Neuron (in vitro differentiated cells): ENCODE results near the gene BBS4.

Source experiments
- H2AFZ ChIP-seq: one replicate; pipeline ENCODE4 v1.6.1; 2013; ENCODE audit warnings: low read depth, mild to moderate bottlenecking, inconsistent platforms, low read length, moderate library complexity
- H3K27me3 ChIP-seq: one replicate; pipeline ENCODE4 v1.6.1; 2013; ENCODE audit warnings: low read length; ENCODE audit not compliant: insufficient read depth
- H3K36me3 ChIP-seq: one replicate; pipeline ENCODE4 v1.6.1; 2013; ENCODE audit warnings: low read length; ENCODE audit not compliant: insufficient read depth
- H3K4me1 ChIP-seq: one replicate; pipeline ENCODE4 v1.6.1; 2013; ENCODE audit warnings: low read length; ENCODE audit not compliant: insufficient read depth
- H3K4me3 ChIP-seq: 2 replicates; pipeline ENCODE4 v1.5.1; 2013; ENCODE audit warnings: mild to moderate bottlenecking, low read length, moderate library complexity
- H3K9me3 ChIP-seq: one replicate; pipeline ENCODE4 v1.6.1; 2013; ENCODE audit warnings: low read length

Gene BBS4

GRCh38 chr15:72751751-72752455 is 65.9 kb downstream of the BBS4 start:
- no peaks in the 10 kb centered on the region for H3K27me3 ChIP-seq
- H3K4me3 ChIP-seq = no peak overlapping the region
- peaks cover 2% of the 10 kb centered on the region for H3K9me3 ChIP-seq
- H3K36me3 ChIP-seq = peaks cover 47% of the 10 kb centered on the region
- H2AFZ ChIP-seq = no peak overlapping the region
- H3K4me1 ChIP-seq = no peaks in the 10 kb centered on the region

- no peak overlapping the region for H3K4me3 ChIP-seq
- peaks cover 56% of the 10 kb centered on the region for H3K36me3 ChIP-seq
- H2AFZ ChIP-seq = no peak overlapping the region
- H3K27me3 ChIP-seq = no peaks in the 10 kb centered on the region
- H3K9me3 ChIP-seq = no peaks in the 10 kb centered on the region
- no peaks in the 10 kb centered on the region for H3K4me1 ChIP-seq
Measured at GRCh38 chr15:72754096-72754495, 68.1 kb downstream of the BBS4 start.

GRCh38 chr15:72758182-72758581 is 72.2 kb downstream of the BBS4 start:
- H3K36me3 ChIP-seq = peaks cover 50% of the 10 kb centered on the region
- no peaks in the 10 kb centered on the region for H3K27me3 ChIP-seq
- no peaks in the 10 kb centered on the region for H3K4me1 ChIP-seq
- H3K9me3 ChIP-seq = no peaks in the 10 kb centered on the region
- no peak overlapping the region for H2AFZ ChIP-seq
- no peak overlapping the region for H3K4me3 ChIP-seq

GRCh38 chr15:72760590-72761260 is 74.7 kb downstream of the BBS4 start:
- H3K9me3 ChIP-seq = no peaks in the 10 kb centered on the region
- no peaks in the 10 kb centered on the region for H3K4me1 ChIP-seq
- peaks cover 40% of the 10 kb centered on the region for H3K36me3 ChIP-seq
- H3K4me3 ChIP-seq = no peak overlapping the region
- no peak overlapping the region for H2AFZ ChIP-seq
- no peaks in the 10 kb centered on the region for H3K27me3 ChIP-seq

- H2AFZ ChIP-seq = no peak overlapping the region
- H3K9me3 ChIP-seq = peaks cover 7% of the 10 kb centered on the region
- H3K27me3 ChIP-seq = no peaks in the 10 kb centered on the region
- no peak overlapping the region for H3K4me3 ChIP-seq
- H3K36me3 ChIP-seq = peaks cover 51% of the 10 kb centered on the region
- no peaks in the 10 kb centered on the region for H3K4me1 ChIP-seq
Measured at GRCh38 chr15:72764656-72765055, 78.6 kb downstream of the BBS4 start.

GRCh38 chr15:72766025-72766424 is 80.0 kb downstream of the BBS4 start:
- Histone ChIP-seq H3K4me1 (no peaks in the 10 kb centered on the region), H3K9me3 (peaks cover 7% of the 10 kb centered on the region), H3K36me3 (peaks cover 56% of the 10 kb centered on the region), H2AFZ (no peak overlapping the region), H3K27me3 (no peaks in the 10 kb centered on the region), H3K4me3 (no peak overlapping the region)

DNA sequence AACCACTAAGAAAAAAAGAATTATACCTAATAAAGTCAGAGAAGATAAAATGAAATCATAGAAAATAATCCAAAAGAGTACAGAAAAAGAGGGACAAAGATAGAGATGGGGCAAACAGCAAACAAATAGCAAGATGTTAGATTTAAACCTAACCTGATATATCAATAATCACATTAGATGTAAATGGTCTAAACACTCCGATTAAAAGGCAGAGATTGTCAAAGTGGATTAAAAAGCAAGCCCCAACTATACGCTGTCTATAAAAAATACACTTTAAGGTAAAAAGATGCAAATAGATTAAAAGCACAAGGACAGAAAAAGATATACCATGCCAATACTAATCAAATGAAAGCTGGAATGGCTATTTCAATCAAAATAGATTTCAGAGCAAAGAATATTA is 80.8 kb downstream of the BBS4 start:
- H2AFZ ChIP-seq = no peak overlapping the region
- H3K27me3 ChIP-seq = no peaks in the 10 kb centered on the region
- H3K4me1 ChIP-seq = no peaks in the 10 kb centered on the region
- no peak overlapping the region for H3K4me3 ChIP-seq
- peaks cover 62% of the 10 kb centered on the region for H3K36me3 ChIP-seq
- H3K9me3 ChIP-seq = peaks cover 7% of the 10 kb centered on the region

- Histone ChIP-seq H3K9me3 (peaks cover 7% of the 10 kb centered on the region), H3K27me3 (no peaks in the 10 kb centered on the region), H3K36me3 (peaks cover 71% of the 10 kb centered on the region), H2AFZ (no peak overlapping the region), H3K4me1 (no peaks in the 10 kb centered on the region), H3K4me3 (no peak overlapping the region)
Measured at GRCh38 chr15:72770673-72771328, 84.8 kb downstream of the BBS4 start.

- Histone ChIP-seq H3K36me3 (peaks cover 65% of the 10 kb centered on the region), H3K4me1 (no peaks in the 10 kb centered on the region), H3K4me3 (no peak overlapping the region), H2AFZ (no peak overlapping the region), H3K9me3 (peaks cover 7% of the 10 kb centered on the region), H3K27me3 (no peaks in the 10 kb centered on the region)
Measured at GRCh38 chr15:72771329-72771725, 85.3 kb downstream of the BBS4 start.

- Histone ChIP-seq H3K4me3 (no peak overlapping the region), H3K36me3 (peaks cover 49% of the 10 kb centered on the region), H3K4me1 (no peaks in the 10 kb centered on the region), H3K9me3 (no peaks in the 10 kb centered on the region), H2AFZ (no peak overlapping the region), H3K27me3 (no peaks in the 10 kb centered on the region)
Measured at GRCh38 chr15:72774696-72775383, 88.8 kb downstream of the BBS4 start.

DNA sequence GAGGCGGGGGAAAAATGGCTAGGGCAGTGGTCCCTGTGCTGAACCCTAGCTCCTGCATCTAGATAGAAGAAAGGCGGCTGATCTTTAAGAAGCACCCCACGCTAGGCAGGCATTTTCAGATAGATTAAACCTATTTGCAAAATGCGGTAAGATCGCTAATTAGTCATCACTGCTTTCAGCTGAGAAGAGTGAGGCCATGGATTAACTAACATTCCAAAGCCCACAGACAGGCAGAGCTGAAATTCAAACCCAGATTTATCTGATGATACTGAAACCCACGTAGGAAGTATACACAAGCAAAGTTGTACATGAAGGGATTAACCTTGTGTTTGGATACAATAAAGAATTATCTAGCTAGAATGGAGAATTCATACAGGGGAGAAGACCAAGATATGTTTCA is 92.8 kb downstream of the BBS4 start:
- H3K36me3 ChIP-seq = peaks cover 16% of the 10 kb centered on the region
- no peak overlapping the region for H3K4me3 ChIP-seq

GRCh38 chr15:72781631-72782030 is 95.6 kb downstream of the BBS4 start:
- H3K36me3 ChIP-seq = peaks cover 6% of the 10 kb centered on the region
- H3K4me3 ChIP-seq = peak overlapping the region; percentile 88

More for the DNA sequence above, 92.8 kb downstream of the BBS4 start:
- no peaks in the 10 kb centered on the region for H3K27me3 ChIP-seq
- no peak overlapping the region for H2AFZ ChIP-seq
- no peaks in the 10 kb centered on the region for H3K9me3 ChIP-seq
- H3K4me1 ChIP-seq = peaks cover 12% of the 10 kb centered on the region

More at GRCh38 chr15:72781631-72782030, 95.6 kb downstream of the BBS4 start:
- Histone ChIP-seq H3K27me3 (no peaks in the 10 kb centered on the region), H3K4me1 (peaks cover 27% of the 10 kb centered on the region), H3K9me3 (no peaks in the 10 kb centered on the region), H2AFZ (no peak overlapping the region)
